ENCODE results near the gene ARPC2. TPM values are rescaled to one million over a fixed set of nuclear protein-coding genes. Genes with fewer than 3 reads are reported as not detected.
A peak's percentile ranks its signal among the peaks of the same experiment; 100 is the strongest.

The ARPC2 gene
- total RNA-seq, 4 donors from 2014 or later = 210 to 284 (median 246) TPM

- Histone ChIP-seq H3K4me1 (peaks cover 7 to 40% (median 11%) of the 10 kb centered on the region in 4 donors), H3K27me3 (no peaks in the 10 kb centered on the region), H3K36me3 (peaks cover 0 to 78% (median 0%) of the 10 kb centered on the region in 3 donors), H3K9me3 (no peaks in the 10 kb centered on the region), H3K27ac (peak overlapping the region; percentile 41 to 79 (median 60)), H3K4me3 (no peak overlapping the region)
- TF ChIP-seq CTCF (IDR thresholded peaks at IDR 0.05) (peak in 4 of 6 experiments; percentile 31 to 78 (median 72)), POLR2A (IDR thresholded peaks at IDR 0.05) (no peak)
- DNase-seq = peak in 1 of 3 donors; percentile 79
These were observed 13.9 kb downstream of the ARPC2 start for GRCh38 chr2:218230882-218231281.

GRCh38 chr2:218233543-218233942, 16.6 kb downstream of the ARPC2 start:
- no peaks in the 10 kb centered on the region for H3K9me3 ChIP-seq
- peaks cover 0 to 81% (median 0%) of the 10 kb centered on the region in 3 donors for H3K36me3 ChIP-seq
- peaks cover 7 to 35% (median 10%) of the 10 kb centered on the region in 4 donors for H3K4me1 ChIP-seq
- DNase-seq = no peak
- no peaks in the 10 kb centered on the region for H3K27me3 ChIP-seq
- H3K4me3 ChIP-seq = no peak overlapping the region
- H3K27ac ChIP-seq = no peak overlapping the region
- no peak for TF ChIP-seq CTCF (IDR thresholded peaks at IDR 0.05)
- TF ChIP-seq POLR2A (IDR thresholded peaks at IDR 0.05) = no peak

GRCh38 chr2:218234521-218234920, 17.5 kb downstream of the ARPC2 start:
- Histone ChIP-seq H3K27me3 (no peaks in the 10 kb centered on the region), H3K4me3 (no peak overlapping the region), H3K9me3 (no peaks in the 10 kb centered on the region), H3K36me3 (peaks cover 0 to 86% (median 0%) of the 10 kb centered on the region in 3 donors), H3K4me1 (peaks cover 4 to 25% (median 8%) of the 10 kb centered on the region in 4 donors), H3K27ac (no peak overlapping the region)
- no peak for DNase-seq
- TF ChIP-seq POLR2A (IDR thresholded peaks at IDR 0.05) = no peak
- TF ChIP-seq CTCF (IDR thresholded peaks at IDR 0.05) = no peak

GRCh38 chr2:218235017-218235416, 18.0 kb downstream of the ARPC2 start:
- Histone ChIP-seq H3K4me1 (peaks cover under 1 to 20% (median 5%) of the 10 kb centered on the region in 4 donors), H3K9me3 (no peaks in the 10 kb centered on the region), H3K36me3 (peaks cover 0 to 91% (median 0%) of the 10 kb centered on the region in 3 donors), H3K4me3 (no peak overlapping the region), H3K27me3 (no peaks in the 10 kb centered on the region), H3K27ac (no peak overlapping the region)
- no peak for DNase-seq
- TF ChIP-seq CTCF (IDR thresholded peaks at IDR 0.05) = no peak
- TF ChIP-seq POLR2A (IDR thresholded peaks at IDR 0.05) = no peak

- Histone ChIP-seq H3K4me3 (no peak overlapping the region), H3K27ac (no peak overlapping the region), H3K27me3 (no peaks in the 10 kb centered on the region), H3K9me3 (no peaks in the 10 kb centered on the region), H3K4me1 (peaks cover 0 to 3% (median 0%) of the 10 kb centered on the region in 4 donors), H3K36me3 (peaks cover 0 to 98% (median 0%) of the 10 kb centered on the region in 3 donors)
- no peak for DNase-seq
- TF ChIP-seq CTCF (IDR thresholded peaks at IDR 0.05) = no peak
- TF ChIP-seq POLR2A (IDR thresholded peaks at IDR 0.05) = no peak
These were observed 19.8 kb downstream of the ARPC2 start for GRCh38 chr2:218236829-218237228.

GRCh38 chr2:218238887-218239286, 21.9 kb downstream of the ARPC2 start:
- Histone ChIP-seq H3K27me3 (no peaks in the 10 kb centered on the region), H3K27ac (peak overlapping the region in 2 of 4 donors; percentile 51 to 62), H3K36me3 (peaks cover 0 to 96% (median 0%) of the 10 kb centered on the region in 3 donors), H3K9me3 (no peaks in the 10 kb centered on the region), H3K4me1 (no peaks in the 10 kb centered on the region), H3K4me3 (no peak overlapping the region)
- TF ChIP-seq CTCF (IDR thresholded peaks at IDR 0.05) (no peak), POLR2A (IDR thresholded peaks at IDR 0.05) (no peak)
- DNase-seq = no peak
